Measurements from ENCODE around the gene PRKCE.

DNA sequence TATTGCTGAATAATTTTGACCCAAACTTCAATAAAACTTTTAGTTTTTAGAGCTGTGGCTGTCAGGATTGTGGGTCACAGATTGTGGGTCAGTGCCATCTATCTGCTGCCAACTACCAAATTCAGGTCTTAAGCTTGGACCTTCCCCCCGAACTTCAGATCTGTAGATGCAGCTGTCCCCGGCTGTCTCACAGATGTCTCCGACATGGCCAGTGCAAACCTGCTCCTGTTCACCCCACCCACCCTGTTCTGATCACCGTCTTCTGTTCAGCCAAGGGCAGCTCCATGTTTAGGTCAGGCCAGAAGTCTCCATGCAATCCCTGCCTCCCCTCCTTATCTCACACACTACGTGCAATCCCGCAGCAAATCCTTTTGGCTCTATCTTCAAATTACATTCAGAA, 175.0 kb downstream of the PRKCE start:
- TF ChIP-seq, protein P1, sequence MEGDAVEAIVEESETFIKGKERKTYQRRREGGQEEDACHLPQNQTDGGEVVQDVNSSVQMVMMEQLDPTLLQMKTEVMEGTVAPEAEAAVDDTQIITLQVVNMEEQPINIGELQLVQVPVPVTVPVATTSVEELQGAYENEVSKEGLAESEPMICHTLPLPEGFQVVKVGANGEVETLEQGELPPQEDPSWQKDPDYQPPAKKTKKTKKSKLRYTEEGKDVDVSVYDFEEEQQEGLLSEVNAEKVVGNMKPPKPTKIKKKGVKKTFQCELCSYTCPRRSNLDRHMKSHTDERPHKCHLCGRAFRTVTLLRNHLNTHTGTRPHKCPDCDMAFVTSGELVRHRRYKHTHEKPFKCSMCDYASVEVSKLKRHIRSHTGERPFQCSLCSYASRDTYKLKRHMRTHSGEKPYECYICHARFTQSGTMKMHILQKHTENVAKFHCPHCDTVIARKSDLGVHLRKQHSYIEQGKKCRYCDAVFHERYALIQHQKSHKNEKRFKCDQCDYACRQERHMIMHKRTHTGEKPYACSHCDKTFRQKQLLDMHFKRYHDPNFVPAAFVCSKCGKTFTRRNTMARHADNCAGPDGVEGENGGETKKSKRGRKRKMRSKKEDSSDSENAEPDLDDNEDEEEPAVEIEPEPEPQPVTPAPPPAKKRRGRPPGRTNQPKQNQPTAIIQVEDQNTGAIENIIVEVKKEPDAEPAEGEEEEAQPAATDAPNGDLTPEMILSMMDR (IDR thresholded peaks at IDR 0.05) = no peak
- TF ChIP-seq POLR2A (IDR thresholded peaks at IDR 0.05) = no peak

All from sigmoid colon (tissue), 3 donors.